HG03469 (cell line): Measurements from ENCODE around the gene WNT16.

ENCODE experiments used
- ATAC-seq: cut with Tn5 transposase; IDR thresholded peaks from one replicate; pipeline ENCODE4 v1.9.1; 2021; ENCODE audit warnings: mild to moderate bottlenecking, moderate library complexity, moderate number of reproducible peaks; ENCODE audit not compliant: unreplicated experiment

The WNT16 gene

GRCh38 chr7:121342631-121343030 lies 13.8 kb downstream of the WNT16 start:
- no peak for ATAC-seq

DNA sequence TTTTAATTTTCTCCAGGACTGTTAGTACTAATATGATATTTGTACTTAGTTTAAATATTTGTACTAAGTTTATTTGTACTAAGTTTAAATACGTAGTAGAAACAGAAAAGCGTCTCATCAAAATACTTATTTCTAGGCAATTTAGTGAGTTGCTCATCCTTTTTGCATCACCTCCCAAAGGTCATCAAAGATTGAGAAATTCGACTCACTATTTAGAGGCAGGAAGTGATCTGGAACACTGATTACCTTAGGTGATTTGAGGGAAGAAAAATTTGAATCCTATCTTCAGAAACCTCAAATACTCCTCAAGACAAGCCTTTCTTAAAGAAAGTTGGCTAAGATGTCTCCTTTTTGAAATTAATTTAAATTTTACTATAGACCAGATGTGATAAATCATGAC lies 14.5 kb downstream of the WNT16 start:
- no peak for ATAC-seq

DNA sequence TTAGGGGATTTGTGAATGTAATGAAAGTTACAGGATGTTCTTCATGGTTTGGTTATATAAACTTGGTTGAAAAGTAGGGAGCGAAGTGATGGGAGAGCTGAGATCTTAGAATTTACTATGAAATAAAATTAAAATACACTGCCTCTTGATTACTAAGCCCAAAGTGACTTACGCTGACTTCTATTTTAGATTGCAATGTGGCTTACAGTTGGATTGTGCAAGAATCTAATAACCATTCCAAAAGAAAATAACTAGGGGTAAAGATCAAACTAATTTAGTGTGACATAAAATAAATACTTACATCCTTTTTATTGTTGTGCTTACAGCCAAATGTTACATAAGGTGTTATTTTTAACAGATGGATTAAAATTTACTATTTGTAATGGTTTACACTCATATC lies 15.3 kb downstream of the WNT16 start:
- no peak for ATAC-seq

DNA sequence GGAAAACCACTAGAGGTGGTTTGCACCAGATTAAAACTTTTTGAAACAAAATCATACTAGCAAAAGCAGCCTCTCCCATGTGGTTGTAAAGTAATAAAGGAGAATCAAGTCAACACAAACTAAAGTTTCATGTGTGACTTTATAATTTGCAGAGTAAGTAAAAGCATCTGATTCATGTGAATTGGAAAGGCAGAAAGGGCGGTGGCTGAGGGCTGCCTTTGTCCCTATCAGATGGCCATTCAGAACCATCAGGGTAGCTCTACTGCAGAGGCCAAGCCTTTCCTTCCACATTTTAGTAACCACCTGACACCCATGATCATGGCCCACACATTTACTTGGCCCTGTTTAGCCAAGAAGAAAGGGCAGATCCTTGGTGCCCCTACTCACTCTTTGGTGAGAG lies 15.7 kb downstream of the WNT16 start:
- no peak for ATAC-seq

DNA sequence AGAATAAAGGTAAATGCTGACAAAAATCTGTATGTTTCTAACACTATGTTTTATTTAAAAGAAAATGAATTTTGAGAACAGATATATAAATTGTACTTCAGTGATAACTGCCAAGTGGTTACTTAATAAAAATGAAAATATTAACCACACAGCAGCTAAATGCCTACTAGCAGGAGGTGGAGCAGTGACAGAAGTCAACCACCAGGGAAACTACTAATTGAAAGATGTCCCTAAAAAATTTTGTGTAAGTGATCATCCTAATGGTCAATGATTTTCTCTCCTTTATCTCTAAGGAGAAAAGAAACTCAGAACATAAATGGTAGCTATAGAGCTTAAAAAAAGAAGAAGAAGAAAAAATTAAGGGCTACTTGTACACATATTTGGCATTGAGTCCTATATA lies 22.9 kb downstream of the WNT16 start:
- ATAC-seq = peak; percentile 11

GRCh38 chr7:121352323-121352722 lies 23.5 kb downstream of the WNT16 start:
- peak; percentile 73 for ATAC-seq

GRCh38 chr7:121355574-121355973 lies 26.8 kb downstream of the WNT16 start:
- no peak for ATAC-seq

DNA sequence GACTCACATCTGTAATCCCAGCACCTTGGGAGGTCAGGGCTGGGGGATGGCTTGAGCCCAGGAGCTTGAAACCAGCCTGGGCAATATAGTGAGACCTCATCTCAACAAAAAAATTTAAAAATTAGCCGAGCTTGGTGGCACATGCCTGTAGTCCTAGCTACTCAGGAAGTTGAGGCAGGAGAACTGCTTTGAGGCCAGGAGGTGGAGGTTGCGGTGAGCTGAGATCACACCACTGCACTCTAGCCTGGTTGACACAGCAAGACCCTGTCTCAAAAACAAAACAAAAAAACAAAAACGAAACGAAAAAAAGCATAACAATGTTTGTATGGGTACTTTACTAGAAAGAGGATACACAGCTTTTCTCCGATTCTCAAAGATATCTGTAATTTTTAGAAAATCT lies 31.8 kb downstream of the WNT16 start:
- ATAC-seq = no peak

DNA sequence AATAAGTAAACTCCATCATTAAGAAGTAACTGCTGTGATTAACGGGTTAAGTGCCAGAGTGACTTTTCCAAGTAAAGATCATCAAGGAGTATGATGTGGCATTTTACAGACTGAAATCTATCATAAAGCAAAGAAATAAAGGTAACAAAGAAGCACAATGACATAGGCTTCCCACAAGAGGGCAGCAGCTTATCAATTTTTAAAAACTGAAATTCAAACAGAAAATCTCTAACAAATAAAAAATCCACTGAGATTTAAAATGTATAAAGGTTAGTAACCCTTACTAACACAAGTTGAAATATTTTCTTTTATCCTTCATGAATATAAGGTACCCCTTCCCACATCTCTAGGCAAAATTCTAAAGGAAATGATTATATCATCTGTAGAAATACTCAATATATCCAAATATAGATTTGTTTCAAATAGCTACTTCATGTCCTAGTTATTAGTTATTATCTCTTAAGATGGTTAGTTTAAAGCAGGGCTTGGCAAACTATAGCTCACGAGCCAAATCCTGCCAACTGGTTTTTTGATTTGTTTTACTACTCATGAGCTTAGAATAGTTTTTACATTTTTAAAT lies 38.1 kb downstream of the WNT16 start:
- ATAC-seq = no peak

DNA sequence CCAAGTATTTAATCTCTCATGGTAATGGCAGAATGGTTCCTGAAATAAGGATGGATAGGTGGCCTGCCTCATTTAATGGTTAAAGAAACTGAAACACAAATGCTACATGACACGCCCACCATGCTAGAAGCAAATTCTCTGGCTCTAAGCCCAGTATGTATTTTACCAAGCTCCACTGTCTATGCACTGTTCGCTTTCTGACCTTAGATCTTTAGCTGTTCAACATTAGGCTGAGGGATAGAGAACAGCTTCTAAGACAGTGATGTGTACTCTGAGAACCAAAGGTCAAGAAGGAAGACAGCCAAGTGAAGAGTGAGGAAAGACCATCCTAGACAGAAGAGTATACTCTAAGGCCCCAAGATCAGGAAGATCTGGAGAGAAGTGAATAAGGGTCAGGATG lies 40.7 kb downstream of the WNT16 start:
- ATAC-seq = peak; percentile 53

GRCh38 chr7:121371367-121371766 lies 42.6 kb downstream of the WNT16 start:
- no peak for ATAC-seq

GRCh38 chr7:121371883-121372282 lies 43.1 kb downstream of the WNT16 start:
- no peak for ATAC-seq

- ATAC-seq = peak; percentile 88
These were observed 43.7 kb downstream of the WNT16 start for GRCh38 chr7:121372376-121373010.

- ATAC-seq = no peak
These were observed 44.4 kb downstream of the WNT16 start for GRCh38 chr7:121373177-121373576.

DNA sequence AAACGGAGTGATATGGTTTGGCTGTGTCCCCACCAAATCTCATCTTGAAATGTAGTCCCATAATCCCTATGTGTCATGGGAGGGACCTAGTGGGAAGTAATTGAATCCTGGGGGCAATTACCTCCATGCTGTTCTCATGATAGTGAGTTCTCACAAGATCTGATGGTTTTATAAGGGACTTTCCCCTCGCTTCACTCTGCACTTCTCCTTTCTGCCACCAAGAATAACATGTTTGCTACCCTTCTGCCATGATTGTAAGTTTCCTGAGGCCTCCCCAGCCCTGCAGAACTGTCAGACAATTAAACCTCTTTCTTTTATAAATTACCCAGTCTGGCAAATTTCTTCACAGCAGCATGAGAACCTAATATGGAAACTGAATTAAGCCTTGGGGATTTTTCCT lies 48.2 kb downstream of the WNT16 start:
- ATAC-seq = no peak

- ATAC-seq = no peak
These were observed 51.1 kb downstream of the WNT16 start for GRCh38 chr7:121379930-121380329.

DNA sequence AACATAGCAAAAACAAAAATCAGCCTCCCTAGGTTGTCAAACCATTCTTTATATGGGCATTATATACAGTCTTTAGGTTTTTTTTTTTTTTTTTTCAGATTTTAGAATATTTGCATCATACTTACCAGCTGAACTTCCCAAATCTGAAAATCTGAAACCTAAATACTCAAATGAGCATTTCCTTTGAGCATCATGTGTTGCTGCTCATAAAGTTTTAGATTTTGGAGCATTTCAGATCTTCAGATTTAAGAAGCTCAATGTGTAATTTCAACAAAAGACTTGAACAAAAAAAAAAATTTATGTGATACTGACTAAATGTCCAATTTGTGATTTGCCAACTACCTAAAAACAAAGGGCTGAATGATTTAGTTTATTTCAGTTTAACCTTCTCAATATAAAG lies 53.7 kb downstream of the WNT16 start:
- no peak for ATAC-seq

- ATAC-seq = no peak
These were observed 54.6 kb downstream of the WNT16 start for GRCh38 chr7:121383235-121383910.

DNA sequence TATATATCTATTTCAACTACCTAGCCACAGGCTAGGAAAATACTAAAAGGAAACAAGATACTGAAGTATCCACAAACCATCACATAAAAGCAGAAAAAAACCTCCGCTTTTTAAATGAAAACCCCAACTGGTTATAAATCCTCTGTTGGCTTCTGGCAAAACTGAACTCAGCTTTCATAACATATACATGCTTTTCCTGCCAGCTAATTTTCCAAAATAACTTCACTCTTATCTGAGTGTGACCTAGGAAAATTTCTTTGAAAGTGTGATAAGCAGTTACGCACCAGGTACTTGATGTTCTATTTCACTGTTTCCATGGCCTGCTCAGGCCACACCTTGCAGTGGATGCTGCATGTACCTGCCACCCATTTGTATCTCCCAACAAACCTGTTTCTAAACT lies 55.5 kb downstream of the WNT16 start:
- no peak for ATAC-seq

DNA sequence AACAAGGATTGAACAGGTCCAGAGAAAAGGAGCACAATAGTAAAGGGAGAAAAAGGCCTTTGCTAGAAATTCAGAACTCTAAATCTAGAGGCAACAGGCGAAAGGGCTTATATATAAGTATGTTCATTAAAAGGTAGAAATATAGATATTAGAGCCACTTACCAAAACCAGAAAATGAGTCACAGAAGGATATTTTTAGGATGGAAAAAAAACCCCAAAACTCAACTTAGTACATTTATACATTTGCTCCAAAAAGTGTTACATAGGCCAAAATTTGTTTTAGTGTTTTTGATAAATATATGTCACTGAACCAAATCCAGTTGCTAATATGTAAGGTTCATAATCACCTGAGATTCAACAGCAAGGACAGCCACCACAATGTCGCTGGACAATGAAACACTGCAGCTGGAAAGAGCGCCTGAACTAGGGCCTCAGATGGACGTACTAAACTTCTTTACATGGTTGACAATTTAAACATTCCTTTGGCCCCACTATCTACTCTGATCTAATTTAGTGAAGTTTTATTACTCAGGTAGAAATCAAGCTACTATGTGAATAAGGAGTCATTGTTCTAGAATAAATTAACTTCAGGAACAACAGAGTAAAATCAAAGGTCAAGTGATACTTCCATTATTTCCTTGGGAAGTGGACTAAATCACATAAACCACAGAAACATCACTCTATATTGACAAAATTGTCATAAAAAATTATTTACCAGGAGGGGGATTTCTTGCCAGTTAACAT lies 56.4 kb downstream of the WNT16 start:
- no peak for ATAC-seq

DNA sequence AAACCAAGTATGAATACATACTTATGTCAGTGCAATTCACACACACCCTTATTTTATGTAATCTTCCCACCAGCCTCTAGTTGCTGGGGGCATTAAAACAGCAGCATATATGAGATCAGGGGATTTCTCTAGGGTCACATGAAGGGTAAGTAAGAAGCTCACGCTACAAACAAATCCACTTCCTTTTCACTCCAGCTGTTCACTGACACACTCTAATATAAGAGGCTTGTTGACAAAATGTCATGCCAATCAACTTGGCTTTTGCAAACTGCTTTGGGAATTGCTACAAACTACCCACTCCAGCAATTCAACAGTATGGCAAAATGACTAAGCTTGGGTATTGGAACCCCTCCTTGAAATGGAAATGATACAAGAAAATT lies 57.0 kb downstream of the WNT16 start:
- ATAC-seq = peak; percentile 91

DNA sequence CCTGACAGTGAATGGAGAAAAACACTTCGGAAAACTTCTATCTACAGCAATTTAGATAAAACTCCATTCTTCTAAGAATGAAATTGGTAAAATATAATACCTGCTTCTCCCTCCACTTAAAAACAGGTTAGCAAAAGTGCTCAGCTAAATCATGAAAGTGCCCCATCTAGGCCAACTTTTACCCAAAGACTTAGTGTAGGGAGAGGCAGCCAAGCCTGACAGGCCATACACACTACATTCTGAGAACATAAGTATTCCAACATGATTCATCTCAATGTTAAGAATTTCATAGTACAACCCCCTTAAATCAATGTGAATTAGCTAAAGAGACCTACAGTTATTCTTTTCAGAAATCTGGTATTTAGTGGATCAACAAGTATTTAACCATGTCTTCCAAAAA lies 60.1 kb downstream of the WNT16 start:
- ATAC-seq = peak; percentile 15
